Nephron progenitor cell (in vitro differentiated cells): ENCODE measurements around the gene ALPI.
A peak's percentile ranks its signal among the peaks of the same experiment; 100 is the strongest.

Source experiments
- DNase-seq: peaks from one replicate; pipeline ENCODE4 v3.0.0; 2021
- H3K27ac Mint-ChIP-seq: 2 replicates; pipeline ENCODE4 v1.8.0; 2021; ENCODE audit warnings: mild to moderate bottlenecking, moderate library complexity, mixed read lengths
- H3K27me3 Mint-ChIP-seq: 2 replicates; pipeline ENCODE4 v1.8.0; 2021; ENCODE audit warnings: mild to moderate bottlenecking, low read depth, mixed read lengths; ENCODE audit not compliant: poor library complexity
- H3K36me3 Mint-ChIP-seq: 2 replicates; pipeline ENCODE4 v1.8.0; 2021; ENCODE audit warnings: low read depth, mixed read lengths
- H3K4me1 Mint-ChIP-seq: 2 replicates; pipeline ENCODE4 v1.8.0; 2021; ENCODE audit warnings: mixed read lengths
- H3K4me3 Mint-ChIP-seq: 2 replicates; pipeline ENCODE4 v1.8.0; 2021; ENCODE audit warnings: mild to moderate bottlenecking, moderate library complexity, mixed read lengths
- H3K9me3 Mint-ChIP-seq: 2 replicates; pipeline ENCODE4 v1.8.0; 2021; ENCODE audit warnings: mild to moderate bottlenecking, moderate library complexity, mixed read lengths
- CTCF ChIP-seq: fragments of 200-600 bp; sonication (generic); IDR thresholded peaks from 2 replicates; pipeline ENCODE4 v1.5.0; 2021; ENCODE audit warnings: antibody characterized with exemption

Gene ALPI

GRCh38 chr2:232505856-232506255 is 49.9 kb downstream of the ALPI start:
- Mint-ChIP-seq H3K9me3 (no peaks in the 10 kb centered on the region), H3K27ac (peak overlapping the region; percentile 91), H3K4me1 (peaks cover 88% of the 10 kb centered on the region), H3K4me3 (peak overlapping the region; percentile 62), H3K27me3 (peaks cover 28% of the 10 kb centered on the region), H3K36me3 (no peaks in the 10 kb centered on the region)
- no peak for TF ChIP-seq CTCF
- peak; percentile 67 for DNase-seq

GRCh38 chr2:232506709-232507108 is 50.8 kb downstream of the ALPI start:
- DNase-seq = no peak
- peak overlapping the region; percentile 91 for H3K27ac Mint-ChIP-seq
- H3K27me3 Mint-ChIP-seq = peaks cover 32% of the 10 kb centered on the region
- no peak for TF ChIP-seq CTCF
- no peaks in the 10 kb centered on the region for H3K9me3 Mint-ChIP-seq
- H3K4me1 Mint-ChIP-seq = peaks cover 88% of the 10 kb centered on the region
- no peaks in the 10 kb centered on the region for H3K36me3 Mint-ChIP-seq
- H3K4me3 Mint-ChIP-seq = no peak overlapping the region

- no peak for DNase-seq
- no peak overlapping the region for H3K27ac Mint-ChIP-seq
- no peaks in the 10 kb centered on the region for H3K9me3 Mint-ChIP-seq
Observed at GRCh38 chr2:232508251-232508650, 52.3 kb downstream of the ALPI start.

More at GRCh38 chr2:232508251-232508650, 52.3 kb downstream of the ALPI start:
- Mint-ChIP-seq H3K27me3 (peaks cover 33% of the 10 kb centered on the region), H3K36me3 (no peaks in the 10 kb centered on the region), H3K4me3 (no peak overlapping the region), H3K4me1 (peaks cover 93% of the 10 kb centered on the region)
- TF ChIP-seq CTCF = no peak
